TTC549 (cell line): ENCODE measurements around the gene PLEKHA3.
"Not testable (repeated sequence)": the region's sequence is repeated elsewhere in the genome, so short reads cannot be mapped to it uniquely, and the experiment has no call there.

Source experiments
- FAIRE-seq: peaks from 2 replicates; lab custom pipeline; 2012; peaks lifted over from hg19 to GRCh38; lab: Jason Lieb, UNC

The PLEKHA3 gene

DNA sequence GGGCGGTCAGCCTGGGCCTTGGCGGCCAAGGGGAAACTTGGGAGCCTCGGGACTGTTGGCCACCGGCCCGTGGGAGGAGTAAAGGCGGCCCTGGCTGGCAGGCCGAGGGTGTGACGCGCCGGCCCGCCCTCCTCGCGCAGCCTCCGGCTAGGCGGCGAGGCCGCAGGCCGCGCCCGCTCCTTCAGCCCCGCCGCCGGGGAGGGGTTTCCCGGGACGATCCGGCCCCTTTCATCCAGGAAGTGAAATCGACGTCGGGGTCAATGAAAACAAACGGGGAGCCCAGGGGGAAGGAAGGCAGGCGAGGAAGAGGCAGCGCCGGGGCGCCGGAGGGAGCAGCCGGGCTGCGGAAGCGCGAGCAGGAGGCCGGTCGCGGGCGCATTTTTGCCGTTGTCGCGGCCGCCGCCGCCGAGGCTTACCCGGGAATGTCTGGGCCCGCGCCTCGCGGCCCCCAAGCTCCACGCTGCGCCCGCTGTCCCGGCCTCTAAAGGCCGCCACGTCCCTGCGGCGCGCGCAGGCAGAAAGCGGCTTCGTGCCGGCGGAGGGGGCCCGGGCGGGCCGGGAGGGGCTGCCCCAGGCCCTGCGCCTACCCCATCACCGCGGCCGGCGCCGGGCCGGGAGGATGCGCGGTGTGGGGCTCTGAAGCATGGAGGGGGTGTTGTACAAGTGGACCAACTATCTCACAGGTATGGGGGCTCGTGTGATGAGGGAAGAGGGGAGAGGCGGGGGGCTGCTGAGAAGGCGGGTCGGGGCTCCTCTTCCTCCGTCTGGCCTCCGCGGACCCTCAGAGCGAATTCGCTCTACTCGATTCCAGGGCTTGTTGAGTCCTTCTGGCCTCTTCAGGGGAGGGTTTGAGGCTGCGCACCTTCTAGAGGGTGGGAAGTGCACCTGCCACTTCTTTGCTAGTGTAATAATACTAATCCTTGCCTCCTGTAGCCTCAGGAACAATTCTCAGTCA is at the start of gene PLEKHA3:
TSS of gene PLEKHA3 (plus strand) at position 231 of the 955 bp plus-strand sequence. CDS start at position 644, 413 bp downstream.
- no peak for FAIRE-seq

DNA sequence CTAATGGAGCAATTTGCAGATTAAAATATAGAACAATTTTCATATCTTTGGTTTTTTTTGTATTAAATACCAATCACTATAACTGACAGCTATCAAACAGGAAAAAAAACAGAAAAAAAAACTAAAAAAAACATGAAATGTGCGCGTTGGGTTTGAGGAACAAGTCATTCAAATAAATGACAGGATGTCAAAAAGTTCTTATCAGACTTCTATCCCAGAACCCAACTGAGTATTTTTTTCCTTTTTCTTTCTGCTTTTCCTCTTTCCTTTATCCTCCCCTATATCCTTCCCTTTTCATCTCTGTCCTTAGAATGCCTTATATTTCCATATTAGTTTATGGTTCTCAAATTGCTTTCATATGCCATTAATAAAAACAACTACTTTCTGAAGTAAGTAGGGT is 43.6 kb upstream of the PLEKHA3 start:
- FAIRE-seq: peak; percentile 3

DNA sequence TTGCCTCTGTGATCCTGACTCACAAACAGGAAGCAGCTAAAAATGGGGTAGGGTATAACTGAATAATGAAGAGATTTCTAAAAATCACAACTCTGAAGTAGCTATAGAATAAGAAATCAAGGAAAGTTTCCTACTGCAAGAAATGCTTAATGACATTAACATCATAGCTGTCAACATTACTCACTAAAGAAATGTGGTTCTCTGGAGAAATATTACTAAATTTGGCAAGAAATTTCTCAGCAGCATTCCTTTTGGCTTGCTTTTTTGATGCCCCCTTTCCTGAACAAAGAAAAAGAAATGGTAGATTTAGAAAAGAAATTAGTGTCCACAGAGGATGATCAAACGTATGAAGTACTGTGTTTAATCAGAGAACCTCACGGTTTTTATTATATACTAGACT is 38.8 kb upstream of the PLEKHA3 start:
- no peak for FAIRE-seq

DNA sequence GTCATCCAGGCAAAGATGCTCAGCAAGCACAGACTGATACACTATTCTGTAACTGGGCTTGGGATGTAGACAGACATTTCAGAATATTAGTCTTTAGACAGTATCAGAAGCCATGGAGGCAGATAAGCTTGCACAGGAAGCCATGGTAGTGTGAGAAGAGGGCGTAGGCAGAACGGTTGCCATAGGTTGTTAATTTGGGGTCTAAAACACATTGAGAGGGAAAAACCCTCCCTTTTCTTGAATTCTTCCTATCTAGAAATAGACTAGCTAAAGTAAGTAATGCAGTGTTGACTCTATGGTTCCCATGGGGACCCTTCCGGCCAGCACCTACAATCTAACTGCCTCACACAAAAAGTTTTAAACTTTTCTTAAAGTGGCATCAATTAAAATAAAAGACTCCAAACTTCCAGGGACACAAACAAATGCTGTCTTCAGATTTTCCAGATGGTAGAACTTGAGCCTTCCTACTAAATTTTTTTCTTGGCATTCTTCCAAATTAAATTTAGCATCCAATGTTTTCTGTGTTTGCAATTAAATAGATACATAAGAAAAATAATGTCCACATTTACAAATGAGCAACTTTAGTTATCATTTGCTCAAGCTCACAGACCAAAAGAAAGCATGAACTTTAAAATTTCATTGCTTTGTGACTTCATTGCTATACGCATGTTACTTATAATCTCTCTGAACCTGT is 31.1 kb upstream of the PLEKHA3 start:
- FAIRE-seq: no peak

DNA sequence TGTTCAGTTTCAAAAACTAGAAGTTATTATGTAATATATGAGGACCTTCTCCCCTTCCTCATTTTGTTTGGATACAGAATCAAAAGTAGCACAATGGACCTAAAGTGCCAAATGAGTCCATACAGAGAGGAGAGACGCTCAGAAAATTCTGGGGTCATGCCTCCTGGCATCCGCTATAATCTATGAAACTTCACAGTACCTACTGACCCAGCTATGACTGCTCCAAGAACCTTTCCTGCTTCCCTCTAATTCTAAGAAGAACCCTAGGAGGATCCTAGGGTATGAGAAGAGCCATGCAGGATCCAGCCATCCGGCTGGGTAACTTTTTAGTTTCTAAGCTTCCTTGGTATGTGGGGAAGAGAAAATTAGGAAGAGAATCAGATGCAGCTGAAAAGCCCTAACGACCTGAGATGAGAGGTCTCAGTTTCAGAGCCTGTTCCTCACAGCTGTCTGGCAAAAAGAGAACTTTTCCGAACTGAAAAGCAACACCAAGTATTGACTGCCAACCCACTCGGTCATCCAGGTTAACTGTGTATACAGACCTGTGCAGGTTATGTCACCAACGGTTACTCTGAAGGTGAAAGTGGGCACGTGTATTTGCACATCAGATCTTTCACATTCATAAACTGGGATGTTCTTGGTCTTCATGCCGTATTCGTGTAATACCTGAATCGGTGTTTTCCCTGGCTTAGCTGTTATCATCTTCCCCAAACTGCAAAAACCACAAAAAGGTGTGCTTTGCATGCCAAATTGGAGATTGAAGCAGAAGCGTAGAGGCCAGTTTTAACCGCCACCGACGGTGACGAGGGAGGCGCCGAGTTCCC is 30.3 kb upstream of the PLEKHA3 start:
- FAIRE-seq: no peak

DNA sequence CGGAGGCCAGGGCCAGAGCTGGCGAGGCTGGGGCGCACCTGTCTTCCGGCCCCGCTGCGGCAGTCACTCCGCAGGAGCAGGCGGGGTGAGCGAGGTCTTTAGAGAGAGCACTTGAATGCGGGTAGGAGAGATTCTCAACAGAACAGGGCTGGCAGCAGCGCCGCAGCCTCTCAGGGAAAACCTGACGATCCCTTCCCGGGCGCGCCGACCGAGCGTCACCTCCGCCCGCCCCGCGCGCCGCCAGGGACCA is 29.8 kb upstream of the PLEKHA3 start:
- no peak for FAIRE-seq

DNA sequence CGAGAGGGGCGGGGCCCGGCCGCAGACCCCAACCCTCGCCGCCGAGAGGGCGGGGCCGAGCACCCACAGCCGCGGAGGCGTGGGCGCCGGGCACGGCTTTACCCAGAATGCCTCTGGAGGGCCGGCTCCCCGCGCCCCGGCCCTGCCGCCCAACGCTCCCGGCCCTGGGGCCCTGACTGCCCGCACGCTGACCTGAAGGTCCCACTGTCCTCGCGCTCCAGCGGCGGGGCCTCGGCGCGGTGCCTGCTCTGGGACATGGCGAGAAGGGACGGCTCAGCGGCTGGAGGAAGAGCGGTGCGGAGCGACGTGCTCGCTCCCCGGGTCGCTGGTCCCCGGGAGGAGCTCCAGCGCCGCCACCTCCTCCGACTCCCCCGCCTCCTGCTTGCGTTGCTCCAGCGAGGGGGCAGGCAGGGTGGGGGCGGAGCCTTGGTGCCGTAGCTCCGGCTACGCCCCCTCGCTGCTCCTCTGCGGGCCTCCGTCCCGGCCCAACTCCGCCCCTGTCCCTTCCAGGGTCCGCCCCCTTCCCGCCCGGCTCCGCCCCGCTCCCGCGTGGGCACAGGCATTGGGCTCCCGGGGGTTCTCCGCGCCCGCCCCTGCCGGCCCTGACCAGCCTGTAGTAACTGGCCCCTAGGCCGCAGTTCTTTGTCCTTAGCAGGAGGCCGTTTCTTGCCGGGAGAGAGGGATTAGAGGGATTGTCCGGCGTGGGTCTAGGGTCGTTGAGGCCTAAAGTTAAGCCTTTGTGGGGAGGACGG is 29.3 kb upstream of the PLEKHA3 start, which contains the start of the genes PJVK and PRKRA:
TSS of gene PJVK (plus strand) at position 605 of the 752 bp plus-strand sequence. CDS start 2,032 bp downstream, outside the sequence.
TSS of gene PRKRA (minus strand) at position 402 of the 752 bp plus-strand sequence. CDS start at position 257, 145 bp downstream.
- peak; percentile 90 for FAIRE-seq

DNA sequence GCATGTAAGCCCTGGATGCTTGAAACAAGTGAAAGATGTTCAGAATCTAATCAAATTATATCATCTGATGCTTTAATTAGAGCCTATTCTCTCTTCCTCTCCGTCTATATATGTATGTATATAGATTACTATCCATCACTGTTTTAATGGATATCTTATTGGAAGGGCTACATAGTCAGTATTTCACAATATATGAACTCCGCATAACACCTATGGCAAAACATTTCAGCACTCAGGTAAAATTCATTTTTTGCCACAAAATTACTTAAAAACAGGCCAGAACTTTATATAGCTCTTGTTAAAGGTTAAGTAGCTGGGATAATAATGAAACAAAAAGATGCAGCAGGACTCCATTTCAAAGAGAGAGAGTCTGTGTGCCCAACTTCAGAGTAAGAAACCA is 27.9 kb upstream of the PLEKHA3 start:
- no peak for FAIRE-seq

DNA sequence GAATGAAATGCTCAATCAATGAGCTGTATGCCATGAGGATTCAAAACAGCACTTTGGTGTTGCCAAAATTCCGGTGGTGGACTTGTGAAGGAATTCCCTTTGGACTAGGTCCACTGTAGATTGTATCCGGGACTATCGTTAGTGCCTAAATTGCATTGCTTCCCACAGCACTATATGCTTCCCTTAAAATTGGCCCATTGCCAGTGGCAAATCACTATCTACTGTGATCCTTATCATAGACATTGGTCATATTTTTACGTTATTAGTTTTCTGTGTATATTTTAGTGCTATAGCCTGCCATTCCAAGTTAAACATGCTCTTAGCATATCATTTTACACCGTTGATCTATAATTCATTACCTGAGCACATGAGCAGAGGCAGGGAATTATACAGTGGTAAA is 27.4 kb upstream of the PLEKHA3 start:
- no peak for FAIRE-seq

DNA sequence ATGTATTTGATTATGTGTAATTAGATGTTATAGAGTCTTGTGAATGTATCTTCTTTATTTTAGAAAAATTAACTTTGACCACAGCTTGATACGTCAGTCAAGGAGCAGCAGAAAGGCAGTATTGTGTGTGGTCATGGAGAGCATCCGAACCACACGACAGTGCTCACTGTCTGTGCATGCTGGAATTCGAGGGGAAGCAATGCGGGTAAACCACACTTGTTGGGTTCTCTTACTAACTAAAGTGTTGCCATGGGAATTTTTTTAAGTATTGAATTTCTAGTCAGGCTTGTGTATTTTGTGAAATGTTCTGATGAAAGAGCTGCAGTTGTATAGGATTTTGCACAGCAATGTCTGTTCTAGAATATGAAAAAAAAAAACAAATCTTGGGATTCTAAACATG is 24.3 kb upstream of the PLEKHA3 start:
- FAIRE-seq: no peak

DNA sequence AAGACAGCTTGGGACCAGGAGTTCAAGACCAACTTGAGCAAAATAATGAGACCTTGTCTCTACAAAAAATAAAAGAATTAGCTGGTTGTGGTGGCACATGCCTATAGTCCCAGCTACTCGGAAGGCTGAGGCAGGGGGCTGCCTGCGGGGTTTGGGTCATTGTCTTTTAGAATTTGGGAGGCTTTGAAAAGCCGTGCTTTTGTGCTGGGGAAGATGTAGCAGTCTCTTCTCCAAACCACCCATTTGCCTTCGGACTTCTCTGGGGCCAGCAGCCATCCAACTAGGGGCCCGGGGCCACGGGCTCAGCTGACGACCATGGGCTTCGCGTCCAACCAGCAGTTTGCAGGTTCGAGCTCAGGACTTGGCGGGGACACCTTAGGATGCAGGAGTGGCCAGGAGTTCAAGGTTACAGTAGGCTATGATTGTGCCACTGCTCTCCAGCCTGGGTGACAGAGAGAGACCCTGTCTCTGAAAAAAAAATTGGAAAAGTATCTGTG is 22.8 kb upstream of the PLEKHA3 start:
- no peak for FAIRE-seq

DNA sequence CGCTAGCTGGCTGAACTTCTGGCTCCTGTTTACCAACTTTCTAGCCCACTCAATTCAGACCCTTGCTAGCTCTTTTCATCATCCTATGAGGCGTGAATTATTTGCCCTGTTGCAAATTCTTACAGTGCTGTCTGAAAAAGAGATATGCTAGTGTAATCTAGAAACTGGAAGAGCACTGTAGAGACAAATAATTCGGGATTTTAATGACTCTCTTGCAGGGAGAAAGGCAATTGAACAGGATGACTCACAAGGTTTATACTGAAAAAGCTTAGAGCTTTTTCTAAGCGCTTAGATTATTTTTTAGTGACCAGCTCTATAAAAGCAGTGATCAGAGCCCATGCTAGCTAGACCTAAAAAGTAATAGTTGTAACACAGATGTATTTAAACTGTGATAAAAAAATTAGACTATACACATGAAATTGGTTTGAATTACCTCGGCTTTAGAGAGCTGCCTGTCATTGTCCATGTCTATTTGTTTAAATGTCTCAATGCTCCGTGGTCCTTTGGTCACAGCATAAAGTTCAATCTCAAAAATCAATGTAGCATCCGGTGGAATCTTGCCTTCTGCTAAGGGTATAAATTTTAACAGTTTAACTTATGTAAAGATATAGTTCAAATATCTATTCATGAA is 10.9 kb upstream of the PLEKHA3 start:
- no peak for FAIRE-seq

DNA sequence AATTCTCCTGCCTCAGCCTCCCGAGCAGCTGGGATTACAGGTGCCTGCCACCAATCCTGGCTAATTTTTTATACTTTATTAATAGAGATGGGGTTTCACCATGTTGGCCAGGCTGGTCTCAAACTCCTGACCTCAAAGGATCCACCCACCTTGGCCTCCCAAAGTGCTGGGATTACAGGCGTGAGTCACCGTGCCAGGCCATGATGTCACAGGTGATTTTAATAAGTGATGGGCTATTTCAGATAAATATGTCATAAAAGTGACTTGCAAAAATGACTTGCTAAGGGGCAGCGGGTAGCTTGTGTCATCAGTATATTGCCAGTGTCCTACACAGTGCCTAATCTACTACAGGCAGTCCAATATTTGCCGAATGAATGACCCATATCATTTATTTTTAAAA is 8.9 kb upstream of the PLEKHA3 start:
- not testable (repeated sequence) for FAIRE-seq

DNA sequence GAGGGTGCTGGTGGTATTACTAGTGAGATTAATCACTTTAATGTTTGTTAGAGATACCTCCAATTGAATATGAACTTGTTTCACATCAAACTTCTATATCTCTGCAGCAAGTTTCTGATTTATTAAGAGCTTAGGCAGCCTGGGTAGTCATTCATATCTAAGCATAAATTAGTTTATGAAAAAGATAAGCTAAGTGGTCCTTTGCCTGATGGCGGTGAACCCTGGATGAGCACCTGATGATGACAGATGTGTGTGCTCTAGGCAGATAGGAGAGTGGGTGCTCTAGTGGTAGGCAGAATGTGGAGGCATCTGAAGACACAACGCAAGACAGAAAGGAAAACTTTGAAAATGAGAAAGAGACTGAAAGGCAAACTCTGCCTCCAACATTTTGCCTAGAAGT is 6.9 kb upstream of the PLEKHA3 start:
- FAIRE-seq: no peak

DNA sequence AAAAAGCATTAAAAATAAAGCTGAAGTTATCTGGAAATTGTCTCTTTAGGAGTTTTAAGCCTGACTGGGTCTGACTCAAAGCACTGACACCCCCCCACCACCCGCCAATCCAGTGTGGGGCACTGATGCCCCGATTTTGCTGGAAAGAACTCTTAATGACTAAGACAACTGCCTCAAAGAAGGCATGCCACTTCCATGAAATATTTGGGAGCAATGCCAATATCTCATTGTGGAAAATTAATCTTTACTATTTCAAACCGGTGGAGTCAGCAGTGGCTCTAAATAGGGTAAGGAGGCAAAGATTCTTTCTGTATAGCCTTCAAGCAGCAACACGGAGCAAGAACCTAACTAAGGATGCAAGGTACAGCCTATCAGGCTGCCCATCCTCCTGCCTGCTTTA is 6.3 kb upstream of the PLEKHA3 start:
- FAIRE-seq: no peak

DNA sequence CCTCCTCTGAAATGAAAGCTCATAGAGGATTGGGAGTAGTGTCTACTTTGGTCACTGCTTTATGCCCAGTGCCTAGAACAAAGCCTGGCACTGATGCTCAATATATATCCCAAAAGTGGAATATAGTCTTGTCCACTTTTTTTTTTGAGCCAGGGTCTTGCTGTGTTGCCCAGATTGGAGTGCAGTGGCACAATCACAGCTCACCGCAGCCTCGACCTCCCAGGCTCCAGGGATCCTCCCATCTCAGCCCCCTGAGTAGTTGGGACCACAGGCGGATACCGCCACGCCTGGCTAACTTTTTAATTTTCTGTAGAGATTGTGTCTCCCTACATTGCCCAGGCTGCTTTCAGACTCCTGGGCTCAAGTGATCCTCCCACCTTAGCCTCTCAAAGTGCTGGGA is 5.7 kb upstream of the PLEKHA3 start:
- FAIRE-seq: no peak

DNA sequence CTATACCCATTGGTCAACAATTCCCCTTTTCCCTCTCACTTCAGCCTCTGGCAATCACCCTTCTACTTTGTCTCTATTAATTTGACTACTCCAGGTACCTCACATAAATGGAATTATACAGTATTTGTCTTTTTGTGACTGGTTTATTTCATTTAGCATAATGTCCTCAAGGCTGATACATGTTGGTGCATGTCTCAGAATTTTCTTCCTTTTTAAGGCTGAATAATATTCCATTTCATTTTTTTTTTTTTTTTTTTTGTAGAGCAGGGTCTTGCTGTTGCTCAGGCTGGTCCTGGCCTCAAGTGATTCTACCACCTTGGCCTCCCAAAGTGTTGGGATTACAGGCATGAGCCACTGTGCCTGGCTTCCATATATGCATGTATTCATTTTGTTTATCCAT is 3.8 kb upstream of the PLEKHA3 start:
- no peak for FAIRE-seq

DNA sequence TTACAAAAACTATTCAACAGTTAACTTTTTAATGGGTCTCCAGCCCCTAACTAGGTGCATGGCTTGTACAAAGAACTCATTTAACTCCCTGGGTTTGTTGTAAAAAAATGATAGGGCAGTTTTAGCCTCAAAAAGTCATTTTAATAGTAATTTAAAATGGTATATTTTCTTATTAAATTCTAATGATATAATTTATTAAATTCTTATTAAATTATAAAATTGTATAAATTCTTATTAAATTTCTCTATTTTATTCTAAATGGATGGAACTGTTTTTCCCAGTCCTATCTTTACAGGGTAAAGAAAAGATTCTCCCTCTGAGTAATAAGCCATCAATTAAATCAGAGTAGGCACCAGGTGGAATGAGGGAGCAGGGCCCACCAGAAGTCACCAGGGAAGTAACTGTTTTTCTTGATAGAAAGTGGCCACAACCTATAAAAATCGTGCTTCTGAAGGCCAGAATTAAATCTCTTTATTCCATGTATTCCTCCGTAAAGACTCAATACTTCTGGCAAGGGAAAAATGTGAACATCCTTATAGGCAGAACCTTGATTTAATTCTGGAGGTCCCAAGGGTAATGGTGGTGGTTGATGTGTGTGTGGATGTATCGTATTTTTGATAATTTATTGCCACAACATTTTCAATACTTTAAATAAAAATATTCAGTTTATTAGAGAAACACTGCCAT is 2.7 kb upstream of the PLEKHA3 start:
- FAIRE-seq: no peak

DNA sequence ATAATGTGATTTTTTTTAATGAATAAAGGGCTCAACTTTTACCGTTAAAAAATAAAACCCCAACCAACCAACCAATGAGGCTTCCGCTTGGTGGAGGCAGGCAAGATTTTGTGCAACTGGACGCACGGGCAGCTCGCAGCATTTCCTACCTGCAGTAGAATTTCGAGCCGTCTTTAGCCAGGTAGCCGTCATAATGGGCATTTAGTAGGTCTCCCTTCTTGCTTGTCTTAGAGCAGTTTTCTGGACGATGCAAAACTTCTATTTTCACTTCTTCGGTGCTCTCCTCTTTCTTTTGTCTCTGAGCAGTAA is 2.2 kb upstream of the PLEKHA3 start:
- no peak for FAIRE-seq

DNA sequence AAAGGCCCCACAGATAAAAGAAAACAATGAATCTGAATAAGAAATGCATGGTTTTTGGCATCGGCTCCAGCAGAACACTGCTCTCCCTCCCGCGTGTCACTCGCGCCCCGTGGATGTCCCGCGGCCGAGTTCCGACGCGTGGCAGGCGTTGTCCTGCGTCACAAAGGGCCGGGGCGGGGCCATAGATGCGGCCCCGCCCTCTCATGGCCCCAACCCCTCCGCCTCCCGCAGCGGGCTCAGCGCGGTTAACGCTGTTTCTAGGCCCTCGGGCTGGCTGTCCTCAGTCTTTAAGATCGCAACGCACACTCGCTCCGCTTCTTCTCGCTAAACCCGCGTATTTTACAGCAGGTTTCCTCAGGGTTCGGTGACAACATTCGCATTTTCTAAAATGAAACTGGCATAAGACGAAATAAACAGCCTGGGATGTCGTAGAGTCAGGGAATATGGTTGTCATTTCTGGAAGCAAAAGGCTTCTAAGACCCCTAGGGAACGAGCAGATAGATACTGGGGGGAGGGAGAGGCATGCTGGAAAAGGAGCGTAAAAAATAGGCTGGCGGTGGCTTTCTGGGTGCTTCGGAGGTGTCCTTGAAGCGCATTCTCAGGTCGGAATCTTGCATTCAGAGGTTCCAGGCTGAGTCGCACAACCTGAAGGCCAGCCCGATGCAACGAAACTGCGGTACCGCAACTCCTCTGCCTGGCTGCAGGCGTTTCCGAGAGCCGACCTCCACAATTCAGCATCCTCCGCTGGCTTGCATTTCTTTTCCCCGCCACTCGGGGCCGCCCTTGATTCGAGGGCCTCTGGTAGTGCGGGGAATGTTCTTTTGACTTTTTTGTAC is 1.6 kb upstream of the PLEKHA3 start, which contains the start of gene FKBP7:
TSS of gene FKBP7 (minus strand) at position 162 of the 836 bp plus-strand sequence. CDS start at position 61, 101 bp downstream.
- peak; percentile 36 for FAIRE-seq
